Activated CD4-positive, alpha-beta memory T cell treated with anti-CD3 and anti-CD28 coated beads, Interleukin-2, amount 10 ng/mL, durations not matched to agents 7 days and 5 days (primary cell): ENCODE results near the gene TAPBP. TPM values are rescaled to one million over a fixed set of nuclear protein-coding genes. Genes with fewer than 3 reads are reported as not detected.
"Not testable (repeated sequence)": the region's sequence is repeated elsewhere in the genome, so short reads cannot be mapped to it uniquely, and the experiment has no call there.

Experiments
- CTCF ChIA-PET: fragments of 350-600 bp; sonication (Branson Sonifier 250); formaldehyde crosslinking; loops from one replicate; lab custom pipeline; 2021; ENCODE audit warnings: antibody characterized with exemption, inconsistent platforms; lab: Charles Lee
- POLR2A ChIA-PET: fragments of 350-600 bp; sonication (Branson Sonifier 250); formaldehyde crosslinking; loops from one replicate; lab custom pipeline; 2021; ENCODE audit warnings: antibody characterized with exemption; lab: Charles Lee
- DNase-seq: peaks from one replicate; pipeline ENCODE4 v3.0.0-alpha.2; 2020
- H3K27ac Mint-ChIP-seq: one replicate; pipeline ENCODE4 v1.8.0; 2021; ENCODE audit warnings: mild to moderate bottlenecking, mixed read lengths
- H3K27me3 Mint-ChIP-seq: one replicate; pipeline ENCODE4 v1.8.0; 2021; ENCODE audit warnings: mixed read lengths
- H3K36me3 Mint-ChIP-seq: one replicate; pipeline ENCODE4 v1.8.0; 2021; ENCODE audit warnings: low read depth, mixed read lengths
- H3K4me1 Mint-ChIP-seq: one replicate; pipeline ENCODE4 v1.8.0; 2021; ENCODE audit warnings: mixed read lengths
- H3K4me3 Mint-ChIP-seq: one replicate; pipeline ENCODE4 v1.8.0; 2021; ENCODE audit warnings: mild to moderate bottlenecking, mixed read lengths
- H3K9me3 Mint-ChIP-seq: one replicate; pipeline ENCODE4 v1.8.0; 2021; ENCODE audit warnings: mixed read lengths
- total RNA-seq, 2 experiments: library from RNA; stranded (reverse); gene quantifications; one replicate each; pipeline ENCODE4 v1.2.3, GENCODE V29; 2021

Gene TAPBP
- total RNA-seq = 100 to 1,000 TPM; 243 to 249 TPM

DNA sequence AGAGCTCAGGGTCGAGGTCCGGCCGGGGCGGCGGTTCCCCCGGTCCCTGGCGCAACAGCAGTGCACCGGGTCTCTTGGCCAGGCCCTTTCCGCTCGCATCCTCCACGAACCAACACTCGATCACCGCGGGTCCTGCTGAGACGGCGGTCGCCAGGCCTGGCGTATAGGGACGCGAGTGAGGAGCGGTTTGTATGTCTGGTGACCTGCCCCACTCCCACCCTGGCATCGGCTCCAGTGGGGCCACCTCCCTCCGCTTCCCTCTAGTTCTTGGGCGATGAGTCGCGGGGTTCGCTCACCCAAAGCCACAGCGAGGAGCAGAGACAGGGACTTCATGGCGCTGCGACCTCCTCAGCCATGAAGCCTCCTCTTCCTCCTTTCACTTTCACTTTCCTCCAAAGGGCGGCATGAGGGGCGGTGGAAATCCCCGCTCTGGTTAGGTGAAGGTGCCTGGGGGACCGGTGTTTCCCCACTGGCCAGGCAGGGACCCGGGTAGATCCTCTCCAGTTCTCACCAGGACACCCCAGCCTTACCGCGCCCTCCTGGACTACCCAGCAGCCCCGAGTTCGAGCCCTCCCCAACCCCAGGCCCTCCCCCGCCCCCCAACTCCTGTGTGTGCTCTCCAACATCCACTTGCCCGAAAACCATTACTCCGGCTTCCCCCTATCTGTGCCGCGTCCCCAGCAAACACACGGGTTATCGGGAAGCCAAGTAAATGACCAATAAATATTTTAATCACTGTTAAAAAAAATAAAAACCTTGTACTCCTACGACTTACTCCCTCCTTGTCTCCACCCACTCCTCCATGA is at the start of gene TAPBP:
TAPBP (minus strand) TSS at position 370 of the 806 bp plus-strand sequence; CDS start at position 333, 37 bp downstream.
- peak within 1 kb of the TSS; percentile 87 for H3K4me3 Mint-ChIP-seq
- peak within 1 kb of the TSS; percentile 91 for H3K27ac Mint-ChIP-seq
- no peaks in the 10 kb centered on the region for H3K9me3 Mint-ChIP-seq
- no peaks in the 10 kb centered on the region for H3K27me3 Mint-ChIP-seq
- H3K36me3 Mint-ChIP-seq = peaks cover 60% of the 10 kb centered on the region
- peak; percentile 84 for DNase-seq
- ChIA-PET CTCF (interaction anchor here (3.1 kb wide), 2 partner anchors 15 to 31 kb away, joined by 16 to 26 read pairs; partner anchors contain the start of gene RGL2), POLR2A (interaction anchor here (0.8 to 5.0 kb wide), 15 partner anchors 13 to 379 kb away, joined by 3 to 71 read pairs (median 6); partner anchors contain the start of genes B3GALT4, HLA-DPA1, PFDN6 and RGL2)
- H3K4me1 Mint-ChIP-seq = peaks cover 65% of the 10 kb centered on the region

DNA sequence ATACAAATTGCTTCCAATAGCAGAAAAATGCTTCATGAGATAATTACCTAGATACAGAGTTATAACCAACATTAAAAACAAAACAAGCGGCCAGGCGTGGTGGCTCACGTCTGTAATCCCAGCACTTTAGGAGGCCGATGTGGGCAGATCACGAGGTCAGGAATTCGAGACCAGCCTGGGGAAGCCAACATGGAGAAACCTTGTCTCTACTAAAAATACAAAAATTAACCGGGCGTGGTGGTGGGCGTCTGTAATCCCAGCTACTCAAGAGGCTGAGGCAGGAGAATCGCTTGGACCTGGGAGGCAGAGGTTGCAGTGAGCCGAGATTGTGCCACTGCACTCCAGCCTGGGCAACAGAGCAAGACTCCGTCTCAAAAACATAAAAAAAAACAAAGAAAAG is 49.6 kb upstream of the TAPBP start:
- POLR2A ChIA-PET = interaction anchor here (2.1 kb wide), 1 partner anchor 11 kb away, joined by 8 read pairs; no protein-coding TSS in a partner anchor
- CTCF ChIA-PET, H3K4me1 Mint-ChIP-seq, H3K9me3 Mint-ChIP-seq, H3K27ac Mint-ChIP-seq, H3K36me3 Mint-ChIP-seq, H3K4me3 Mint-ChIP-seq, DNase-seq: not testable (repeated sequence)
- H3K27me3 Mint-ChIP-seq = peaks cover 19% of the 10 kb centered on the region

DNA sequence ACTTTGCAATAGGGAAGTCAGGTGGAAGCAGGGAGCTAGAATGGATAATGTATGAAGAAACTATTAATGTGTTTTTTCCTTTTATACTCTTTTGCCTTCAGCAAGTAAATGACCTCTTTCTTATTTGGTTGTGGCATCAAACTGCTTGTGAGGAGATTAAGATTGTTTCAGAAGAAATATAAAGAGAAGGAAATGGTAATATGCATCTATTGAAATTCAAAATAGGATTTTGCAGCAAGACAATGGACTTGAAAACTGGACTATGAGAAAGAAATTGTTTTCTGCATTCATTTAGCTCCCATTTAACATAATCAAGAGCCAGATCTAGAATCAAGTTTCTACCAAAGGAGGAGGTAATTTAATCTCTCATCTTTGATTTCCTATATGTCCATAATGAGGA is 45.5 kb upstream of the TAPBP start:
- DNase-seq = no peak
- POLR2A ChIA-PET = interaction anchor here (0.6 kb wide), 1 partner anchor 15 kb away, joined by 4 read pairs; no protein-coding TSS in a partner anchor
- CTCF ChIA-PET = interaction anchor here (0.9 to 2.4 kb wide), 3 partner anchors 14 to 32 kb away, joined by 3 to 6 read pairs (median 3); no protein-coding TSS in a partner anchor
- peaks cover 28% of the 10 kb centered on the region for H3K27me3 Mint-ChIP-seq
- peaks cover 1% of the 10 kb centered on the region for H3K4me1 Mint-ChIP-seq
- no peaks in the 10 kb centered on the region for H3K9me3 Mint-ChIP-seq
- no peak overlapping the region for H3K27ac Mint-ChIP-seq
- no peaks in the 10 kb centered on the region for H3K36me3 Mint-ChIP-seq
- no peak overlapping the region for H3K4me3 Mint-ChIP-seq

DNA sequence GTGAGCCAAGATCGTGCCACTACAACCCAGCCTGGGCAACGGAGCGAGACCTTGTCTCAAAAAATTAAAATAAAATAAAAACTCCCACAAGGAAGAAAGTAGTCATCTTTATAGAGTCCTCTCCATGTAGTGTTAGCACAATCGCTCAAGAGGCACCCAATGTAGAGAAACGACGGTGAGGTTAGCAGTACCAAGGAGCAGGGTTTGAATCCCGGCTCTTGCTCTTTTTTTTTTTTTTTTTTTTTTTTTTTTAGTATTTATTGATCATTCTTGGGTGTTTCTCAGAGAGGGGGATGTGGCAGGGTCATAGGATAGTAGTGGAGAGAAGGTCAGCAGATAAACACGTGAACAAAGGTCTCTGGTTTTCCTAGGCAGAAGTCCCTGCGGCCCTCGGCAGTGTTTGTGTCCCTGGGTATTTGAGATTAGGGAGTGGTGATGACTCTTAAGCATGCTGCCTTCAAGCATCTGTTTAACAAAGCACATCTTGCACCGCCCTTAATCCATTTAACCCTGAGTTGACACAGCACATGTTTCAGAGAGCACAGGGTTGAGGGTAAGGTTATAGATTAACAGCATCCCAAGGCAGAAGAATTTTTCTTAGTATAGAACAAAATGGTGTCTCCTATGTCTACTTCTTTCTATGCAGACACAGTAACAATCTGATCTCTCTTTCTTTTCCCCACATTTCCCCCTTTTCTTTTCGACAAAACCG is 43.4 kb upstream of the TAPBP start:
- peaks cover 31% of the 10 kb centered on the region for H3K27me3 Mint-ChIP-seq
- POLR2A ChIA-PET, CTCF ChIA-PET, H3K4me3 Mint-ChIP-seq, H3K36me3 Mint-ChIP-seq, H3K4me1 Mint-ChIP-seq, H3K27ac Mint-ChIP-seq, DNase-seq, H3K9me3 Mint-ChIP-seq: not testable (repeated sequence)

DNA sequence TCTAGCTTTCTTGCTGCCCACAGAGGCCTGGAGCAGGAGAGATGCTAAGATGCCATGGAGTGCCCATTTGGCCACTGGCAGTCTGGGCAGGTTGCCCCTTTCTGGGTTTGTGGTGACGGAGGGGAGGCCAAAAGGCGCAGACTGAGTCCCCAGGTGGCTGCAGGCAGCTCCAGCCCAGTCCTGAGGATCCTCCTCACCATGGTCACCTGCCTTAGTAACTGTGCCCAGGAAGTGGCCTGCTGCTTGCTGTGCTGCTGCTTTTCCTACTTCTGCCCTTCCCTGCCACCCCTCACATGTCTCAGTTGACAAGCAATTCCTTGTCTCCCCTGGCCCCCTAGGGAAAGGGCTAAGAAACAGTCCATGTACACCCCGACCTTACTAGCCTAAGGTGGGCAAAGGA is 42.4 kb upstream of the TAPBP start:
- Mint-ChIP-seq H3K27me3 (peaks cover 34% of the 10 kb centered on the region), H3K9me3 (no peaks in the 10 kb centered on the region), H3K4me3 (no peak overlapping the region), H3K27ac (no peak overlapping the region), H3K4me1 (no peaks in the 10 kb centered on the region), H3K36me3 (no peaks in the 10 kb centered on the region)
- ChIA-PET POLR2A (no interaction called here), CTCF (no interaction called here)
- no peak for DNase-seq

DNA sequence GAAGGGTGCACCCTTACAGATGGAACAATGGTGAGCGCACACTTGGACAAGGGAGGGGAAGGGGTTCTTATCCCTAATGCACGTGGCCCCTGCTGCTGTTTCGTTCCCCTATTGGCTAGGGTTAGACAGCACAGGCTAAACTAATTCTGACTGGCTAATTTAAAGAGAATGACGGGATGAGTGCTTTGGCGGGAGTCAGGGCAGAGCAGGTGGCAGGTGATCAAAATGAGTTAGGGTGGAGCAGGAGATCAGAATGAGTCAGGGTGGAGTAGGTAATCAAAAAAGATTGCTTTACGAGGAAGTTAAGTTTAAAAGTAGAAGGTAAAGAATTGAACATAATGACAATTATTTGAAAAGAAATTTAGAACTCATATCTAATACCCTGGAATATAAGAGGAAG is 42.0 kb upstream of the TAPBP start:
- POLR2A ChIA-PET, DNase-seq, H3K9me3 Mint-ChIP-seq, H3K4me1 Mint-ChIP-seq, CTCF ChIA-PET, H3K4me3 Mint-ChIP-seq, H3K36me3 Mint-ChIP-seq, H3K27ac Mint-ChIP-seq: not testable (repeated sequence)
- H3K27me3 Mint-ChIP-seq = peaks cover 33% of the 10 kb centered on the region

DNA sequence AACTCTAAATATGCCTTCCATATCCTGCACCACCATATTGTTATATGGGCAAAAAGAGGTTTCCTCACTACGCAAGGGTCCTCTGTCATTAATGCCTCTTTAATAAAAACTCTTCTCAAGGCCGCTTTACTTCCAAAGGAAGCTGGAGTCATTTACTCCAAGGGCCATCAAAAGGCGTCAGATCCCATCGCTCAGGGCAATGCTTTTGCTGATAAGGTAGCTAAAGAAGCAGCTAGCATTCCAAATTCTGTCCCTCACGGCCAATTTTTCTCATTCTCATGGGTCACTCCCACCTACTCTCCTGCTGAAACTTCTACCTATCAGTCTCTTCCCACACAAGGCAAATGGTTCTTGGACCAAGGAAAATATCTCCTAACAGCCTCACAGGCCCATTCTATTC is 33.9 kb upstream of the TAPBP start:
- Mint-ChIP-seq H3K9me3 (no peaks in the 10 kb centered on the region), H3K4me1 (peaks cover 42% of the 10 kb centered on the region), H3K27me3 (peaks cover 8% of the 10 kb centered on the region), H3K36me3 (no peaks in the 10 kb centered on the region), H3K27ac (no peak overlapping the region), H3K4me3 (no peak overlapping the region)
- CTCF ChIA-PET = interaction anchor here (1.1 kb wide), 2 partner anchors 24 to 49 kb away, joined by 3 read pairs; no protein-coding TSS in a partner anchor
- POLR2A ChIA-PET = no interaction called here
- no peak for DNase-seq

DNA sequence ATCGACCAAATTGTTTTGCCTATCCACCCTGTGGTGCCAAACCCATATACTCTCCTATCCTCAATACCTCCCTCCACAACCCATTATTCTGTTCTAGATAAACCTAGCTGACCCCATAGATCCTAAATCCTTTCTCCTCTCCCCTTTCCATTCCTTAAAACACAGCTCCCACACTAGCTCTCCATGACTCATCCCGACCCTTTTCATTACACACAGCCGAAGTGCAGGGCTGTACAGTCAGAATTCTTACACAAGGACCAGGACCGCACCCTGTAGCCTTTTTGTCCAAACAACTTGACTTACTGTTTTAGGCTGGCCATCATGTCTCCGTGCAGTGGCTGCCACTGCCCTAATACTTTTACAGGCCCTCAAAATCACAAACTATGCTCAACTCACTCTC is 33.1 kb upstream of the TAPBP start:
- H3K27me3 Mint-ChIP-seq, DNase-seq, H3K4me3 Mint-ChIP-seq, H3K9me3 Mint-ChIP-seq, H3K36me3 Mint-ChIP-seq, H3K27ac Mint-ChIP-seq: not testable (repeated sequence)
- peaks cover 43% of the 10 kb centered on the region for H3K4me1 Mint-ChIP-seq
- ChIA-PET POLR2A (interaction anchor here (4.0 kb wide), 1 partner anchor 75 kb away, joined by 28 read pairs; the partner anchor contains the start of genes RPS18 and VPS52), CTCF (interaction anchor here (1.1 kb wide), 1 partner anchor 48 kb away, joined by 3 read pairs; no protein-coding TSS in a partner anchor)

DNA sequence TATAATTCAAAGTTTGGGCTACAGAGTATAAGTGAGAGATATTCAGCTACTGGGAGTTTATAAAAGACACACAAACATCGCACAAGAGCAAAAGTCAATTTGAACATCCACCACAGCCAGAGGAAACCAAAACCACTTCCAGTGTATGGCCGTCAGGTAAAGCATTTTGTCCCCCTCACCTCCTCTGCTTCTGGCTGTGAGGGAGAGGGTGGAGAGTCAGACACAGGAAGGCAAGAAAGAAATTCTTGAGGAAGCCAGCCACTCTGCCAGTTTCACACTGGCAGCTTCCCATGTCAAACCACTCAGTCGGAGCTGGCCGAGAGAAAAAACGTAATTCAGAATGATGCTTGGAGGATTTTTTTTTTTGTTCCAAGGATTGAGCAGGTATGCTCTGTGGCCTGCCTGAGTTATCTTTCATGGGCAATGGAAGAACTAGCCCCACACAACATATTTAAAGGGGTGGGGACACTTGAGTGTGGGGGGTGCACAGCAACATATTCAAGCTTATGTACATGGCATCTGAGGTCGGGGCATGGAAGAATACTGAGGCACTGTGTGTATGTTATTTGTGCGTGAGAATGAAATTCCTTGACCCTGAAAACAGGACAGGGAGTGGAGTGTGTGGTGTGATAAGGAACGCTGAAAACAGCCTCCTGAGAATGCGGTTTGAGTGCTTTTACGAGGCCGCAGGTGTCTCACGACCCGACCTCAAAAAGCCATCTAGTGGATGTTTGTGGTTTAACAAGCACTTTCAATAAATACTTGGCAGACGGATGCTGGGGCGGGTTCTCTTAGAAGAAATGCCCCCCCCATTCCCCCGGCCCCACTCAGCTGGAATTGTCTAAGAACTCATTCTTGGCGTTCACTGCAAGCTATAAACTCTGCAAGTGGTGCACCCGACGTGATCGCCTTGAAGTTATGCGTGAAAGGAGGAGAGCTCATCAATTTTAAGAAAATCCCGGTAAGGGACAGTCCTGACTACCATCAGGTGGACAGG is 31.1 kb upstream of the TAPBP start:
- Mint-ChIP-seq H3K27me3 (peaks cover 2% of the 10 kb centered on the region), H3K36me3 (no peaks in the 10 kb centered on the region), H3K27ac (peak overlapping the region; percentile 97), H3K9me3 (no peaks in the 10 kb centered on the region), H3K4me3 (peak overlapping the region; percentile 76), H3K4me1 (peaks cover 46% of the 10 kb centered on the region)
- DNase-seq = peak; percentile 79
- ChIA-PET CTCF (interaction anchor here (0.7 to 3.0 kb wide), 19 partner anchors 9 to 499 kb away, joined by 3 to 19 read pairs (median 5); partner anchors contain the start of genes B3GALT4, RGL2, RPS18 and TAPBP), POLR2A (interaction anchor here (0.6 to 4.0 kb wide), 26 partner anchors 9 to 492 kb away, joined by 3 to 46 read pairs (median 4); partner anchors contain the start of genes B3GALT4, KIFC1, RGL2 and RPS18)

DNA sequence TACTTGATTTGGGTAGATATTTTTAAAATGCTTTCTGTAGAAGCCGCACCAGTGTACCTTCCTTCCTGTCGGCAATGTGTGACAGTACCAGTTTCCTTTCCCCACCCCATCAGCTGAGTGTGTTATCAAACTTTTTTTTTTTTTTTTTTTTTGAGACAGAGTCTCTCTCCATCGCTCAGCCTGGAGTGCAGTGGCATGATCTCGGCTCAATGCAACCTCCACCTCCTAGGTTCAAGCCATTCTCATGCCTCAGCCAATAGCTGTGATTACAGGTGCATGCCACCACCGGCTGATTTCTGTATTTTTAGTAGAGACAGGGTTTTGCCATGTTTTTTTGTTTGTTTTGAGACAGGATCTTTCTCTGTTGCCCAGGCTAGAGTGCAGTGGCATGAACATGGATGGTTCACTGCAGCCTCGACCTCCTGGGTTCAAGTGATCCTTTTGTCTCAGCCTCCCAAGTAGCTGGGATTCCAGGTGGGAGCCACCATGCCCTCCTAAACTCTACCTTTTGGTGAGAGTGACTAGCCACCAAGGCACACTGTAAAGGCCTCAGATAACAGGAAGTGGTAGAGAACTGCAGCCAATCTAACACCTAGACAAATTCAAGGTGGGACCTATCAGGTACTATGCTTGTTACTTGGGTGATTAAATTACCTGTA is 30.2 kb upstream of the TAPBP start:
- POLR2A ChIA-PET = interaction anchor here (0.6 to 4.0 kb wide), 25 partner anchors 8 to 1737 kb away, joined by 3 to 46 read pairs (median 4); partner anchors contain the start of genes B3GALT4, KIFC1, RGL2 and RPS18
- peak overlapping the region; percentile 97 for H3K27ac Mint-ChIP-seq

DNA sequence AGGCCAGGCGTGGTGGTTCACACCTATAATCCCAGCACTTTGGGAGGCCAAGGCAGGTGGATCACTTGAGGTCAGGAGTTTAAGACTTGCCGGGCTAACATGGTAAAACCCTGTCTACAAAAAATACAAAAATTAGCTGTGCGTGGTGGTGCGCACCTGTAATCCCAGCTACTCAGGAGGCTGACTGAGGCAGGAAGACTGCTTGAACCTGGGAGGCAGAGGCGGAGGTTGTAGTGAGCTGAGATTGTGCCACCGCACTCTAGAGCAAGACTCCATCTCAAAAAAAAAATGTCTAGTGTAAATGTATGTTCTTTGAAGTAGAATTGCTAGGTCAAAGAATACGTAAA is 29.7 kb upstream of the TAPBP start:
- CTCF ChIA-PET = interaction anchor here (0.7 to 3.0 kb wide), 6 partner anchors 26 to 72 kb away, joined by 3 to 19 read pairs (median 12); partner anchors contain the start of genes B3GALT4, RGL2, RPS18 and TAPBP
- not testable (repeated sequence) for H3K36me3 Mint-ChIP-seq, H3K9me3 Mint-ChIP-seq, DNase-seq, H3K27me3 Mint-ChIP-seq
- POLR2A ChIA-PET = interaction anchor here (0.6 to 4.0 kb wide), 19 partner anchors 8 to 1737 kb away, joined by 3 to 46 read pairs (median 6); partner anchors contain the start of genes B3GALT4, RGL2, RPS18 and TAP1
- Mint-ChIP-seq H3K4me3 (peak overlapping the region; percentile 76), H3K4me1 (peaks cover 47% of the 10 kb centered on the region), H3K27ac (peak overlapping the region; percentile 97)

More for the DNA sequence above, 30.2 kb upstream of the TAPBP start:
- peak overlapping the region; percentile 76 for H3K4me3 Mint-ChIP-seq
- H3K36me3 Mint-ChIP-seq = no peaks in the 10 kb centered on the region
- H3K9me3 Mint-ChIP-seq = no peaks in the 10 kb centered on the region
- DNase-seq = peak; percentile 66
- CTCF ChIA-PET = interaction anchor here (0.7 to 3.0 kb wide), 16 partner anchors 8 to 498 kb away, joined by 3 to 19 read pairs (median 6); partner anchors contain the start of genes B3GALT4, RGL2, RPS18 and TAPBP
- peaks cover 2% of the 10 kb centered on the region for H3K27me3 Mint-ChIP-seq
- peaks cover 47% of the 10 kb centered on the region for H3K4me1 Mint-ChIP-seq
